HG03175 (cell line): ENCODE results near the gene CBFA2T2.
"Not testable (repeated sequence)": the region's sequence is repeated elsewhere in the genome, so short reads cannot be mapped to it uniquely, and the experiment has no call there.

Source experiments
- ATAC-seq: cut with Tn5 transposase; IDR thresholded peaks from one replicate; pipeline ENCODE4 v1.9.1; 2021; ENCODE audit warnings: mild to moderate bottlenecking, moderate library complexity; ENCODE audit not compliant: unreplicated experiment

The CBFA2T2 gene

GRCh38 chr20:33541797-33542196 lies 51.9 kb downstream of the CBFA2T2 start:
- ATAC-seq, result no peak

DNA sequence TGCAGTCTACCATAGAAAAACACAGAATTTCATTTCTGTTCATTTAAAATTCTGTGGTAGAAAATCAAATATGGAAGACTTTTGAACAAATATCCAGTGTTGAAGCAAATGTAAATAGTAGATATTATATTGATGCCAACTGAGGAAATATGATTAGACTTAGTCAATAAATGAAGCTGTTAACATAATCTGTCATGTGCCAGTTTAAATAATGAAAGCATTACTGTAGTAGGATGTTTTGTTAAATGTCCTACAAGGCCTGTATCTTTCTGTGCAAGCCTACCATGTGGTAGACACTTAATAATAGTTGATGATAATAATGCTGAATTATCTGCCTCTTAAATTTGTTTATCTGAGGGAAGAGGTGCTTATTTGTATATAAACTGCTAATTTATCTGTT lies 55.9 kb downstream of the CBFA2T2 start:
- ATAC-seq, result no peak

- no peak for ATAC-seq
These were observed 59.5 kb downstream of the CBFA2T2 start for GRCh38 chr20:33549229-33549999.

DNA sequence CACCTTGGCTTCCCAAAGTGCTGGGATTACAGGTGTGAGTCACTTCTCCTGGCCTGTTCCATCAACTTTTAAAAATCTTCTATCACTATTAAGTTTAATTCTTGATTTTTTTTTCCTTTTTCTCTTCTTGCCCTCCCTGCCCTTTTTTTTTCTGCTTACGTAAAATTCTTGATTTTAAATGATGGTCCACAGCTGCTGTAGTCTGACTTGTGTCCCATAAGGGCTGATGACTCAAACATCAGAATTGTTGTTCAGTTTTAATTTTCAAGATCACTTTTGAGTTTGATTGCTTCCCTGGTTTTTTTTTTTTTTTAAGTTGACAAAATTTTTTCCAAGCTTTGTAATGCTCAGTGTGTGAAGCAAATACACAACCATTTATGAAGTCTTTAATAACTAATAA lies 61.9 kb downstream of the CBFA2T2 start:
- no peak for ATAC-seq

DNA sequence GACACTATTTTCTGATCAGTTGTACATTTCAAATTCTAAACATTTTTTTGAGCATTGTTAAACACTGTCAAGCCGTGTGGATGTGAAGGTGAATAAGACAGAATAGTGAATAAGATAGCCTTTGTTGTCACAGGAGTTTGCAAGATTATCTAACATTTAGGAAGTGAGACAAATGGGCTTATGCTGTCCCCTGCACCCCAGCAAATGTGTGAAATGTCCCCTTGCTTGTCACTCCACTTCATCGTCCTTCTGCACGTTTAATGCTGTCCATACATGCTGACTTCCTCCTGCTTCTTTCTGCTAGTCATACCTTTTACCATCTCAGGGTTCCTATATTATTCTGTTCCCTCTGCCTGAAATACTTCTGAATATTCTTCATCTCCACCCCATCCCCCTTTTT lies 62.6 kb downstream of the CBFA2T2 start:
- no peak for ATAC-seq

DNA sequence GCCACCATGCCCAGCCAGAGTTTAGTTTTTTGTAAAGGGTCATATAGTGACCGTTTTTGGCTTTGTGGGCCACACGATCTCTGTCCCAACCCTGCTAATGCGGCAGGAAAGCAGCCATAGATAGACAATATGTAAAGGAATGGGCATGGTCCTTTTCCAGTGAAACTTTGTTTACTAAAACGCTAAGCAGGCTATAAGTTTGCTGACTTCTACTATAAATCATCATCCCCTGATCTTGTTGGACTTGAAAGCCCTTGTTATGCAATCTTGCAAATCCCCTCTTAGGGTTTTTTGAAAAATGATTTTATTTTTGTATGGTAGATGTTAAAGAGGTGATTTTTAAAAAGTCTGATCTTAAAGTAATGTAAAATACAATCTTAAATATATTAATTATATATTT lies 63.6 kb downstream of the CBFA2T2 start:
- ATAC-seq, result no peak

DNA sequence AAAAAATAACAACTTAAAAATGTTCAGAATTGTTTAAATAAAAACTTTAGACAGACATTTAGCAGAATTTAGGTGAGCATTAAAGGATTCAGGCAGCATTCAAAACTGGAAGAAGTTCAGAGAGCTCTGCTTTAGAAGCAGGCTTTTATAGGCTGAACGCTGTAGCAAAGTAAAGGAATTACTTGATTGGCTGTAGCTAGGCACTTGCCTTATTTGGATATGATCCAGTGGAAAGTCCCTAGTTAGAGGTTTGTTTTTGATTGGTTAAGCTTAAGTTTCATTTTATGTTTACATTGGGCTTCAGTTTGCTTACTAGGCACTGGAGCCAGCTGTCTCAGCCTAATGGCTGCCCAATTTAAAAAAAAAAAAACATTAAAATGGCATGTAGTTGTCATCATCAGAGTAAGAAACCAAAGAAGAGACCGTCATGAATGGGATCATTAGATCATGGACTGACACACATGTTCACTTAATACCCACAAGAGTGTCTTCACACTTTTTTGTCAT lies 65.1 kb downstream of the CBFA2T2 start:
- ATAC-seq, result peak; percentile 93

GRCh38 chr20:33555755-33556154 lies 65.9 kb downstream of the CBFA2T2 start:
- ATAC-seq, result no peak

GRCh38 chr20:33556246-33556645 lies 66.3 kb downstream of the CBFA2T2 start:
- ATAC-seq, result no peak

DNA sequence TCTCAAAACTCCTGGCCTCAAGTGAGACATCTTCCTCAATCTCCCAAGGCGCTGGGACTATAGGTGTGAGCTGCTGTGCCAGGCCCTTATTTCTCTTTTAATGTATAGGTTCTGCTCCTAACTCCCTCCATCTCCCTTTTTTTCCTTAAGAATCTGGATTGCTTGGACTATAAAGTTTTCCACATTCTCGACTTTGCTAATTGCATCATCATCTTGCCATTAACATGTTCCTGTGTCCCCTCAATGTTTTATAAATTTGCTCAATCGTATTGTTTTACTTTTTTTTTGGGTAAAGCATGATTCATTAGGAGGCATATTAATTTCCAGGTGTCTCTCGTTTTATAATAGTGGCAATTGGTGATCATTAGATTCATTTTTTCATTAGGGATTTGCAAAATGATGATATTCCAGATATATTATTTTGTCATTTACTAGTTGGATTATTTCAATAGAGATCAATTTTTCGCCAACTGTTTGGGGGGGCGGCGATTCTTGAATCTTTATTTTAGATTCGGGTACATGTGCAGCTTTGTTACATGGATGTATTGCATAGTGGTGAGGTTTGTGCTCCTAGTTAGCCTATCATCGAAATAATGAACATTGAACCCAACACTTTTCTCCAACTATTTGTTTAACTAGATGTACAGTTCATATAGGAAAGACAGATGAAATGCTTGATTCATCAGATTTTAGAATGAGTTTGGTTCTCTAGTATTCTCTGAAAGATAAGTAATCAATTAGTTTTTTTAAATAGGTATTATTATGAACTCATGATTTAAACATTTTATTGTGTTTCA lies 68.7 kb downstream of the CBFA2T2 start:
- no peak for ATAC-seq

DNA sequence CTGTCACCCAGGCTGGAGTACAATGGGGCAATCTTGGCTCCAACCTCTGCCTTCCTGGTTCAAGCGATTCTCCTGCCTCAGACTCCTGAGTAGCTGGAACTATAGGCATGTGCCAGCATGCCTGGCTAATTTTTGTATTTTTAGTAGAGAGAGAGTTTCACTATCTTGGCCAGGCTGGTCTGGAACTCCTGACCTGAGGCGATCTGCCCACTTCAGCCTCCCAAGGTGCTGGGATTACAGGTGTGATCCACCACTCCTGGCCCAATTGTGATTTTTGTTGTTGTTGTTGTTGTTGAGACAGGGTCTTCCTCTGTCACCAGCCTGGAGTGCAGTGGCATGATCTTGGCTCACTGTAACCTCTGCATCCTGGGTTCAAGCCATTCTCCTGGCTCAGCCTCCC lies 69.3 kb downstream of the CBFA2T2 start:
- ATAC-seq, result no peak

DNA sequence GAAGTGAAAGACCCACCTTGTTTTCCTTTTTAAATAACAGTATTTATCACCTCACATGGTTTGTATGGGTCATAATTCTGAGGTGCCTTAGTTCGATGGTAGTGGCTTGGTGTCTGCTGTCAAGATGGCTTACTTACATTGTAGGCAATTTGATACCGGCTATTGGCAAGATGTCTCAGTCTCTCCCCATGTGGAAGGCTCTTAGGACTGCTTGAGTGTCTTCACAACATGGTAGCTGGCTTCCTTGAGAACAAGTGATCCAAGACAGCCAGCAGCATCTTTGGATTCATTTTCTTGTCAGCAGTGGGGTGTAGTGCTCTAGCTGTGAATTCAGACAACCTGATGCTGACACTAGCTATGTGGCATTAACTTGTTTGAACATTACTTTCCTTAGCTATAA lies 70.1 kb downstream of the CBFA2T2 start:
- ATAC-seq, result no peak

DNA sequence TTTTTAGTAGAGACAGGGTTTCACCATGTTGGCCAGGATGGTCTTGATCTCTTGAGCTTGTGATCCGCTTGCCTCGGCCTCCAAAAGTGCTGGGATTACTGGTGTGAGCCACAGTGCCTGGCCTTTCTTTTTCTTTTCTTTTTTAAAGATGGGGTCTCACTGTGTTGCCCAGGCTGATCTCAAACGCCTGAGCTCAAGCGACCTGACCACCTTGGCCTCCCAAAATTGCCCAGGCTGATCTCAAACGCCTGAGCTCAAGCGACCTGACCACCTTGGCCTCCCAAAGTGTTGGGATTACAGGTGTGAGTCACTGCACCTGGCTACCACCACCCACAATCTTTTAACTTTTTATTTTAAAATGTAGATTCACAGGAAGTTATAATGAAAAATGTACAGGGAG lies 71.2 kb downstream of the CBFA2T2 start:
- not testable (repeated sequence) for ATAC-seq

DNA sequence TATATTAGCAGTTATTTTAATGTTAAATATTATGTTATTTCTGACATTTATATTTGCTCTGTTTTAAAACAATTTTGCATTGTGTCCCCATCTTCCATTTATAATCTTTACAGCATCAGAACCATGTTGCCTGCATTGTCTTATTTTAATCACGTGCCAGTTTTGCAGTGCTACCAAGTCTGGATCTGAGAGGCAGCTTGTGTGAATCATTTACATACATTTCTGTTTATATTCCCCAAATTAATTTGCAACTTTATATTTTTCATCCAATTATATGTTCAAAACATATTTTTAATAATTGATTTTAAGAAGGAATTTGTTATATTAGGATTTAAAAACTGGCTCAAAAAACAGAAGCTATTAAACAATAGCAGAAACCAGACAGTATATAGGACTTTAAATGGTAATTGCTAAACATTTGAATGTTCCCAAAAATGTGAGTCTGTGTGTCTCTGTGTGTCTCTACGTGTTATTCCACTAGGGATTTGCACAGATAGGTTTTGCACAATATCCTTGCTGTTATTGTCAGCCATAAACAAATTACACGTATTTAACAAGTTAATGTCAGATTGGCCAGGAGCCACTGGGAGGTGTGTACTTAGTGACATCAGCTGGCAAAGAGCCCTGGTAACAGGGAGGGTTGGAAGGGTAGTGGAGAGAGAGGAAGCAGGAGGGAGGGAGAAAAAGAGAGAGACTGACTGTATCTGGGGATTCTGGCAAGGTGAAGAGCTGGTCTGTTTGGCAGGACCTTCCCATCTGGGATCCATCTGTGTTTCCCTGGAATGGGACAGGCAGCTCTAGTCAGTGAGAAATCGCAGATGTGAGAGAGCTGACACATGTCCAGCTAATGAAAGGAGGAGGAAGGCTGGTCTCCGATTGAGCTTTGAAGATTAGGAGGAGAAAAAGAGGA lies 72.1 kb downstream of the CBFA2T2 start:
- ATAC-seq, result no peak

GRCh38 chr20:33563788-33564187 lies 73.9 kb downstream of the CBFA2T2 start:
- ATAC-seq, result no peak

DNA sequence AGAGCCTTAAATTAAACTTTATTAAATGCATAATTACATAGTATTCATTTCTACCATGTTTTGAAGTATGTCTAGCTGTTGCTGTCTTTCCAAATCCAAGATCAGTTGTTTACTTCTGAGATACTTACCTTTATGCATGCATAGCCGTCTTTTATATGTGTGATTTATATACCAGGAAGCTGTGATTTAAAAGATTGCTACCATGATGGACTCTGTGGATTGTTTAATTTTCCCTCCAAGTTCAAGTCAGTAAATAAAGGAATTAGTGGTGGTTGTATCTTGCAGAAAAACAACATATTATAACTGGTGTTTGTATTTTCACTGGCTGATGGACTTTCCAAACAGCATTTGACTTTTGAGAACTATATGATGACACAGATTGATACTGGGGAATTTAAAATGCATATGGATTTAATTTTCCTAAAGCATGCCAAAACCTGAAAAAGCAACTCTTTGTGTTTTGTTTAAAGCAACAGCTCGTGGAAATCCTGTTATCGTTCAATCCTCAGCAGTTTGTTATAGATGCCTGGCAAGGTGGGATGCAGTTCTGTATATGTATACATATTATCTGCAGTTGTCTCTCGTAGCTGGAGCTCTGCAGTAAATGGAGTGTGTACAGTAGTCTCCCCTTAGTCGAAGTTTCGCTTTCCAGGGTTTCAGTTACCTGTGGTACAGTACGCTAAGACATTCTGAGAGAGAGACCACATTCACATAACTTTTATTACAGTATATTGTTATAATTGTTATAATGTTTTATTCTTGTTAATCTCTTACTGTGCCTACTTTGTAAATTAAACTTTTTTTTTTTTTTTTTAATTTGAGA lies 77.1 kb downstream of the CBFA2T2 start:
- no peak for ATAC-seq

DNA sequence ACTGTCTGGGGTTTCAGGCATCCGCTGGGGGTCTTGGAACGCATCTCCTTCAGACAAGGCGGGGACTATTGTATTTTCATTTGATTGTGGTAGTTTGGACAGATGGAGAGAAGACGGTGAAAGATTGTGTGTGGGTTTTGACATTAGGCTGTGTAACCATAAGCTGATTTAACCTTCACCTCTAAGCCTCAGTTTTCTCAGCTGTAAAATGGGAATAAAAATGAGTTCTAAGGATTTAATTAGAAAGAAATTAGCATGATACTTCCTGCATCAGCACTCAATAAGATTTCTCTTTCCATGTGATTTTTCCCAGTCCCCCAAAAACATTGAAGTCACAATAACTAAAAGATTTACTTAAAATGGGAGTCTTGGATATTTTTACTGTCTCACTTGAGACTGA lies 78.1 kb downstream of the CBFA2T2 start:
- ATAC-seq, result no peak

- ATAC-seq, result no peak
These were observed 78.5 kb downstream of the CBFA2T2 start for GRCh38 chr20:33568378-33568777.

GRCh38 chr20:33568868-33569801 lies 79.2 kb downstream of the CBFA2T2 start:
- ATAC-seq, result no peak
